ENCODE data around the gene OR51G2. TPM values are rescaled to one million over a fixed set of nuclear protein-coding genes. Genes with fewer than 3 reads are reported as not detected.
"Not testable (repeated sequence)": the region's sequence is repeated elsewhere in the genome, so short reads cannot be mapped to it uniquely, and the experiment has no call there.

The OR51G2 gene
- total RNA-seq, 1 experiment from 2014 or later: not detected

GRCh38 chr11:4957396-4957795 is 38.2 kb upstream of the OR51G2 start:
- no peaks in the 10 kb centered on the region for H3K79me2 ChIP-seq (ENCODE audit: low read length)
- ChIA-PET POLR2A (ENCODE audit: unreplicated experiment) (no interaction called here), CTCF (no interaction called here)
- H3K27me3 ChIP-seq (ENCODE audit: low read length): no peaks in the 10 kb centered on the region
- H4K20me1 ChIP-seq (ENCODE audit: low read length): no peaks in the 10 kb centered on the region
- H3K9ac ChIP-seq (ENCODE audit: low read length): no peak overlapping the region
- H3K36me3 ChIP-seq (ENCODE audit: low read depth, low read length): no peaks in the 10 kb centered on the region
- DNase-seq: no peak
- intact Hi-C loops (cut with micrococcal nuclease): no loop called here
- H3K27ac ChIP-seq (ENCODE audit: low read length): no peak overlapping the region
- BruUV-seq (replicated peaks): no TSS peak
- H3K9me2 ChIP-seq (replicated peaks; ENCODE audit: low read length): no peaks in the 10 kb centered on the region
- no peak overlapping the region for H3K4me2 ChIP-seq (ENCODE audit: low read length)
- no peak overlapping the region for H3K4me3 ChIP-seq (ENCODE audit: low read length)
- TF ChIP-seq CTCF (conservative IDR thresholded peaks at IDR 0.05; ENCODE audit: low read depth, low read length): no peak
- TF ChIP-seq EZH2 (IDR thresholded peaks at IDR 0.05; ENCODE audit: low read length, unreplicated experiment): no peak
- no peak for TF ChIP-seq EZH2phosphoT487 (IDR thresholded peaks at IDR 0.05; ENCODE audit: borderline replicate concordance, low read length)
- H3F3A ChIP-seq (ENCODE audit: low read length, unreplicated experiment): no peaks in the 10 kb centered on the region
- no peaks in the 10 kb centered on the region for H3K4me1 ChIP-seq (ENCODE audit: insufficient read depth, low read length)
- no peak for ATAC-seq
- H3K9me3 ChIP-seq (ENCODE audit: low read length): no peaks in the 10 kb centered on the region
- no peak overlapping the region for H2AFZ ChIP-seq (ENCODE audit: low read length)

GRCh38 chr11:4955613-4956012 is 36.5 kb upstream of the OR51G2 start, which contains the start of gene OR51A2:
TSS of gene OR51A2 (minus strand) at chr11:4955713. CDS start at chr11:4955713, 0 bp downstream.
- POLR2A ChIA-PET (ENCODE audit: unreplicated experiment); DNase-seq; ATAC-seq; H3K4me2 ChIP-seq (ENCODE audit: low read length); H3F3A ChIP-seq (ENCODE audit: low read length, unreplicated experiment); H3K9me3 ChIP-seq (ENCODE audit: low read length); H3K9me2 ChIP-seq (replicated peaks; ENCODE audit: low read length); H3K36me3 ChIP-seq (ENCODE audit: low read depth, low read length); CTCF ChIA-PET; H3K4me1 ChIP-seq (ENCODE audit: insufficient read depth, low read length); H3K27me3 ChIP-seq (ENCODE audit: low read length); H2AFZ ChIP-seq (ENCODE audit: low read length); H4K20me1 ChIP-seq (ENCODE audit: low read length); H3K27ac ChIP-seq (ENCODE audit: low read length); BruUV-seq (replicated peaks); H3K9ac ChIP-seq (ENCODE audit: low read length); H3K4me3 ChIP-seq (ENCODE audit: low read length); H3K79me2 ChIP-seq (ENCODE audit: low read length); intact Hi-C loops (cut with micrococcal nuclease): not testable (repeated sequence)

GRCh38 chr11:4947505-4947904 is 28.4 kb upstream of the OR51G2 start, which contains the start of gene OR51A4:
TSS of gene OR51A4 (minus strand) at chr11:4947605. CDS start at chr11:4947100, 505 bp downstream.
- no peaks in the 10 kb centered on the region for H4K20me1 ChIP-seq (ENCODE audit: low read length)
- no peaks in the 10 kb centered on the region for H3K4me1 ChIP-seq (ENCODE audit: insufficient read depth, low read length)
- no peak within 1 kb of the TSS for H3K4me2 ChIP-seq (ENCODE audit: low read length)
- ChIA-PET POLR2A (ENCODE audit: unreplicated experiment) (no interaction called here), CTCF (no interaction called here)
- H3K4me3 ChIP-seq (ENCODE audit: low read length): no peak within 1 kb of the TSS
- no peak within 1 kb of the TSS for H3K9ac ChIP-seq (ENCODE audit: low read length)
- no peaks in the 10 kb centered on the region for H3K9me3 ChIP-seq (ENCODE audit: low read length)
- no peak within 1 kb of the TSS for H2AFZ ChIP-seq (ENCODE audit: low read length)
- DNase-seq (no peak), ATAC-seq (no peak)
- intact Hi-C loops (cut with micrococcal nuclease): no loop called here
- H3F3A ChIP-seq (ENCODE audit: low read length, unreplicated experiment): no peaks in the 10 kb centered on the region
- TF ChIP-seq EZH2 (IDR thresholded peaks at IDR 0.05; ENCODE audit: low read length, unreplicated experiment): no peak
- TF ChIP-seq CTCF (conservative IDR thresholded peaks at IDR 0.05; ENCODE audit: low read depth, low read length): no peak
- no peak for TF ChIP-seq EZH2phosphoT487 (IDR thresholded peaks at IDR 0.05; ENCODE audit: borderline replicate concordance, low read length)
- no peak within 1 kb of the TSS for H3K27ac ChIP-seq (ENCODE audit: low read length)
- H3K79me2 ChIP-seq (ENCODE audit: low read length): no peaks in the 10 kb centered on the region
- no peaks in the 10 kb centered on the region for H3K27me3 ChIP-seq (ENCODE audit: low read length)
- BruUV-seq (replicated peaks): no TSS peak
- H3K9me2 ChIP-seq (replicated peaks; ENCODE audit: low read length): no peaks in the 10 kb centered on the region
- H3K36me3 ChIP-seq (ENCODE audit: low read depth, low read length): no peaks in the 10 kb centered on the region

Data from PC-3 (cell line).